NCI-H2029 (cell line): ENCODE results near the gene NSF.
A peak's percentile ranks its signal among the peaks of the same experiment; 100 is the strongest.
"Not testable (repeated sequence)": the region's sequence is repeated elsewhere in the genome, so short reads cannot be mapped to it uniquely, and the experiment has no call there.

Experiments used
- DNase-seq: peaks from one replicate; lab custom pipeline; 2025; lab: John Stamatoyannopoulos, UW

NSF gene

DNA sequence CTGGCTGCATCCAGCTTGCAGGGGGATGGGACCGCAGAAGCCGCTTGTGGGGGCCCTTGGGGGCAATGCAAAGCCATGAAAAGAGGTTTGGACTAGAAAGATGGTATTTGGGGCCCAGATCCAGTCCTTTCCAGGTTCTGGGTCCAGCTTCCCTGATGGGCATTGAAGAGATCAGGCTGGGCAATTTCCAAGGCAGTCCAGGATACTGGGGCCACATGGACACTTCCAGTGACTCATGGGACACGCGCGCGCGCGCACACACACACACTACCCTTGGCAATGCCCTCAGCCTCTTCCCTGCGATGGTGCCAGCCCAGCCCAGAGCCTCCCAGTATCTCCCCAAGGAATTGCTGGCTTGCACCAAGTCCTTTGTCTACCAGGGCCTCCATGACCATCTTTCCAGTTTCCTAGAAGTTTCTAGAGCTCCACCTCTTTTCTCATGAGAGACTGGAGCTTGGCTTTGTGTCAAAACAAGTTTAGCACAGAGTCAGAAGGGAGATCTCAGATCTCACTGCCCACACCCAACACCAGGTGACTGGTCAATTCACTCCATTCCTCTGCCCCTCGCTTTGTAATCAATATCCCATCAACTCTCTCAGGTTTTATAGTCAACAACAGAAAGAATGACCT is 183.8 kb downstream of the NSF start:
- DNase-seq, result no peak

DNA sequence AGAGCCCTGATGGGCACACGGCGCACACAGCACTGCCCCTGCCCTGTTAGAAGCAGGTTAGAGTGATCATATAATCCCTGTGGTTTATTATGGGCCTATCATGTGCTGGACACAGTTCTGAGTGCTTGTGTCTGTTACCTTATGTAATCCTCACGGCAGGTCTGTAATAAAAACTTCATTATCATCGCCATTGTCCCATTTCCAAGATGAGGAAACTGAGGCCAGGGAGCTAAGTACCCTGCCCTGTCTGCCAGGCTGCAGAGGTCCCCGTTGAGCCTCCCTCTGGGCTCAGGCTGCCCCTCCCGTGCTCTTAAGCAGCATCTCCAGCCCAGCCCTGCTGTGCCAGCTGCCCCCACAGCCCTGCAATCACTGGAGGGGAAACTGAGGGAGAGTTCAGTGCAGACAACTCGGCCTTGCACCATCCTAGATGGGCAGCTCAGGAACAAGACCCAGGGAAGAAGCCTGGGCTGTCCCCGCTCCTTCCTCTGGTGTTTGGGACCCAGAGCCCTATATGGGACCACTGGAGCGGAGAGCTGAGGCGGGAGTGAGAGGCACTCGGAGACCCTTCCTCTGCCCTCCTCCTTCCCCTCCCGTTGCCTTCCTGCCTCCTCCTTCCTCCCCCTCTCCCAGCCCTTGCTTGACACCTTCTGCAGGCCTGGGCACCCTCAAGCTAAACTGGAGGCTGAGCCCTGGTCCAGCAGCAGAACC is 186.0 kb downstream of the NSF start:
- DNase-seq, result no peak

DNA sequence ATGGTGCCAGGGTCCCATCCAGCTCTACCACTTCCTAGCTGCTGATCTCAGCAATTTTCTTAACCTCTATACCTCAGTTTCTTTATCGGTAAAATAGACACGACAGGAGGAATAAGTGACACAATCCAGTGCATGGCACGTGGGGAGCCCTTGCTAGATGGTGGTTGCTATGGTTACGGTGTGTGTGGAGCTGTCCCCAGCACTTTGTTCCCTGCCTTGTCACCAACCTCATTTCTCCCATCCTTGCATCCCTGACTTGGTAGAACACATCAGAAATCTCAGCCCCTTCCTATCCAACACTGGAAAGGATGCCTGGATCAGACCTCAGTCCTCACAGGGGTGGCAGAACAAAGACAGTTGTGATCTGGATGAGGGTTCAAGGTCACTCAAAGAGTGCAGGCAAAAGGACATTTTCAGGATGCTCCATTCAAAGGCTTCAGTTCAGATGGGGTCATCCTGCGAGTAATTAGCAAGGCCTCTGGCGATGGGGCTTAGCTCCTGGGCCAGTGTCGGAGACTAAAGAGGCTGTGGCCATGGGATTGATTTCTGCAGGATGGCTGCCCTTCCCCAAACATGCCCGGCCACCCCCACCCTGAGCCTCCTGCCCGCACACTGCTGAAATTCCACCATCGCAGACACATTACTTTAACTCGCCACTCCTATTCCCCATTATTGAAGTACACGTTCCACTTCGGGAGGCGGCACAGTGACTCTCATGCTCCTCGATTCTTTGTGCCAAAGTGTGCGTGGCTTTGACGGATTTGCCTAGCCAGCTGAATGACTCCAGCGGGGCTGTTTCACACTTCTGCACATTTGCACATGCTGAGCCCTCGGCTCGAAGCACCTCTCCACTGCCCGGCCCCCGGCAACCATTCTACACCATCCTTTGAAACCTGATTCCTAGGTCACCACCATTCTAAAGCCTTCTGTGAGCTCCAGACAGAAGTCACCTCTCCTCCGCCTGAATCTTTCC is 187.8 kb downstream of the NSF start:
- DNase-seq, result no peak

DNA sequence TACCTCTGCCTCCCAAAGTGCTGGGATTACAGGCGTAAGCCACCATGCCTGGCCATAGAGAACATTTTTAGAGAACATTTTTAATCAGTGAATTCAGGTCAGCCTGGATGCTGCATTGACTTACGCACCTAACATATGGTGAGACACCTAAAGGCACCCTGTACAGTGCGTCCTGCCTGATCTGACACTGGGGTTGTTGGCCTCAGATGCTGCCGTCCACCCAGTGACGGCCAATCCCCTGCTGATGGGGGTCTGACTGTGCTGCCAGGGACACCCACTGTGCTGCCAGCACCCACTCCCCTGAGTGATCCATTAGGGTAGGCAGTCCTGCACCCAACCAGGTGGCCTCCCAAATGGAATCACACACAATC is 189.5 kb downstream of the NSF start:
- no peak for DNase-seq

- no peak for DNase-seq
These were observed 191.9 kb downstream of the NSF start for GRCh38 chr17:46782250-46782953.

GRCh38 chr17:46783031-46783593 is 192.6 kb downstream of the NSF start:
- peak; percentile 19 for DNase-seq

DNA sequence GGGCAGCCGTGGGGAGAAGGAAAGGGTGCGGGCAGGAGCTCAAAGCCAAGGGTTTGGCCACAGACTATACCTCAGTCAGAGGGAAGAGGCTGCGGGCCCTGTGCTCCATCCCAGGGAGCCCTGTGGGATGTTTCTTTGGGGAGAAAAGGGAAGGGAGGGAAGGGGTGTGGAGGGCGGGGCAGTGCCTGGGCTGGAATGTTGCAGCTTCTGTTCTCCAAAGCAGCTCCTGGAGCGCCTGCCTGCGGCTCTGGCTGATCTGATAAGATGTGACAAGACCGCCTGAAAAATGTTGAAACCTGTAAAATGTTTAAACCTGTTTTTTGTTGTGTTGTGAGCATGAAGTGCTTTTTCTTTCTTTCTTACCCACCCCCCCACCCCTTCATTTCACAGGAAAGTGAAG is 195.2 kb downstream of the NSF start:
- no peak for DNase-seq

DNA sequence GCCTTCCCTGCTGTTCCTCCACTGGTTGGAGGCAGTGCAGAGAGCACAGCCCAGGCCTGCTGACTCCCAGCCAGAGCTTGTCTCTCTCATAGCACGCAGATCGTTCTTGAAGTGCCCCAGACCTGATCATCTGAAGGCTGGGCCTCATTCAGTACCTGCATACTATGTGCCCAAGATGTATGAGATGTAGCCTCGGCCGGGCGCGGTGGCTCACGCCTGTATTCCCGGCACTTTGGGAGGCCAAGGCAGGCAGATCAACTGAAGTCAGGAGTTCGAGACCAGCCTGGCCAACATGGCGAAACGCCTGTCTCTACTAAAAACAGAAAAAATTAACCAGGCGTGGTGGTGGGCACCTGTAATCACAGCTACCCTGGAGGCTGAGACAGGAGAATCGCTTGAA is 197.0 kb downstream of the NSF start:
- no peak for DNase-seq

DNA sequence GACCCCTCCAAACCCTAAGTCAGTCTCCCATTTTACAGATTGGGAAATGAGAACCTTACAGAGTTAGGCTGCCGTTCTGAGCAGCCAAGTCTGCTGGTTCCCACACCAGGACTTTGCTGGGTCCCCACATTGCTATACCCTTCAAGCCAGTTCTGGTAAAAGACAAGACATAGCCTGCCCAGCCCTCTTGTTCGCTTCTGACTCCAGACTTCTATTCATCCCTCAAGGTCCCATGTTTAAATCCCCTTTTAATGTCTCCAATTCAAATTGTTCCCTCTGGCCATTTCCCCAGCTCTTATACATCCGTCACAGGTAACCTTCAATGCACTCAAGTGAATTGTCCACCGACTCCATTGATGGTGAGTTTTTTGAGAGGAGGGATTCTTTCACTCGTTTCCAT is 197.8 kb downstream of the NSF start:
- DNase-seq, result no peak

- DNase-seq, result no peak
These were observed 198.3 kb downstream of the NSF start for GRCh38 chr17:46788796-46789195.

- no peak for DNase-seq
These were observed 199.1 kb downstream of the NSF start for GRCh38 chr17:46789610-46790009.

DNA sequence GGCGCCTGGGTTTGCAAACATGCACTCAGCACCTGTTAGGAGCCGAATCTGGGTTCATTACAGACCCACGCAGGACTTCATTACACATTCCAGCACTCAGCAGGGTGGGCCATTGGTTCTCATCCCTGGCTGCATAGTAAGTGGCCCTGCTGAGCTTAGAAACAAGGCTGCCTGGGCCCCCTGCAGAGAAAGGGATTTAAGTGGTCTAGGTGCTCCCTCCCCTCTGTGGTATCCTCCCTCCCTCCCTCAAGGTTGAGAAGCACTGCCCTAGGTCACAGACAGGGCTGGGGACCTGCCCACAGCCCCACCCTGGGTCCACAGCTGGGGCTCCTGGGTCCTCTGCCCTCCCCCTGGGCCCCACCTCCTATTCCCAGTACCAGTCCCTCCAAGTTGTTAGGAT is 199.7 kb downstream of the NSF start:
- no peak for DNase-seq

GRCh38 chr17:46791531-46791930 is 201.1 kb downstream of the NSF start:
- DNase-seq, result no peak

- no peak for DNase-seq
These were observed 201.6 kb downstream of the NSF start for GRCh38 chr17:46792071-46792470.

DNA sequence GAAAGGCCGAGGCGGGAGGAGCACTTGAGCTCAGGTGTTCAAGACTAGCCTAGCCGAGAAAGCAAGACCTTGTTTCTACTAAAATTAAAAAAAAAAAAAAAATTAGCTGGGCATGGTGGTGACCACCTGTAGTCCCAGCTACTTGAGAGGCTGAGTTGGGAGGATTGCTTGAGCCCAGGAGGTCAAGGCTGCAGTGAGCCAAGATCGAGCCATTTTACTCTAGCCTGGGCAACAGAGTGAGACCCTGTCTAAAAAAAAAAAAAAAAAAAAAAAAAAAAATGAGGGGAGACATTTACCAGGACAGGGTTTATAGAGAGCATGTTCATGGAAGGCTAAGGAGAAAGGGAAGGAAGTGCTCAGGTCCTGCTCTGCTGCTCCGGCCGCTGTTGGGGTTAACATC is 202.6 kb downstream of the NSF start:
- DNase-seq, result not testable (repeated sequence)

DNA sequence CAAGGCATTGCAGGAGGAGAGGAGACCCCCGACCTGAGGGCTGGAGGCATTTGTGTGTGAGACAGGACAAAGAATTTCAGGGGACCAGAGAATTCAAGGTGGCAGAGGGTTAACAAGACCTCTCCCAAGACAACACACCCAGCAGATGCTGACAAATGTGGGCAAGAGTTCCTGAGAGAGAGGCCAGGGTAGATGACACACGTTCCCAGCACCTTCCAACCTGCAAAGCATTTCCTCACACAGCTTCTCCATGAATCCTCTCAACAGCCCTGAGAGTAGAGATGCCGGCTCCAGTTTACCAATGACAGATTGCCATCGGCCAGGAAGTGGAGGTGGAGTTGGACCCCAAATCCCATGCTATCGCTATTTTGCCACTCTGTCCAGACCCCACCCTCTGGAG is 203.1 kb downstream of the NSF start:
- no peak for DNase-seq

DNA sequence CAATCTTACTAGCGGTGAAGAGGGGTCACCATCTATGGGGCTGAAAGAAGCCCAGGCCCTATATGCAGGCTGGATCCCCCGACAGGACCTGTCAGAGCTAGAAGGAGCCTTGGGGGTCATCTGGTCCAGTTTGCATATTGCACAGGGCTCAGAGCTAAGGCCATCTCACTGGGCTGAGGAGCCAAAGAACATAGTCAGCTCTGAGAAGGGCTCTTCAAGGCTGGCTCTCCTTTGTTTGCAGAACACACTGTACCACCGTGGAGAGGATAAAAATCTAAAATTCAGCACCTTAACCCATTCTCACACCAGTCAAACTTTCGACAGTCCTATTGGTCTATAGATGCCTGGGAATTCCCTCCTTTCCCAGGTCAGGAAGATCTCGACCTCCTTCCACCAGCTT is 203.8 kb downstream of the NSF start:
- no peak for DNase-seq

DNA sequence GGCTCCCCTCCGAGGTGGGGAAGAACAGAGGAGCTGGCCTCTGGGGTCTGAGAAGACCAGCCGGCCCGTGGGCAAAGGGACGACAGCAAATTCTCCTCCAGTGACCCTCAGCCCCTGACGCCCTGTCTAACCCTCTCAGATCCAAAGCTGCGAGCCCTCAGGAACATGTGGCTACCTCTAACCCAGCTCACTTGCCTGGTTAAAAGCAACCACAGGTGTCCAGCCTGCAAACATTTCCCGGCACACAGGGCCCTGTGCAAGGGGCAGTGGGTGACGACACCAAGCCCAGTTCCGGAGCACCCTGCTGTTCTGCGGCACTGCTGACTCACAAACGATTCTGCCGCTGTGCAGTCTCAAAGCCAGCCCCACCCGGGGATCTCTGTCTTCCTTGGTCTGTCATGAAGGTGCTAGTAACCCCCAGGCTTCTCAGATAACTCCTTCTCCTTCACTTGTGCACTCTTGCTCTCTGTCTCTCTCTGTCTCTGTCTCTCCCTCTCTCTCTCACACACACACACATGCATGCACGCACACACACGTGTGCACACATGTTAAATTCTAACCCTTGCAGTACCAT is 205.0 kb downstream of the NSF start:
- DNase-seq, result no peak

GRCh38 chr17:46796084-46796483 is 205.6 kb downstream of the NSF start:
- no peak for DNase-seq

DNA sequence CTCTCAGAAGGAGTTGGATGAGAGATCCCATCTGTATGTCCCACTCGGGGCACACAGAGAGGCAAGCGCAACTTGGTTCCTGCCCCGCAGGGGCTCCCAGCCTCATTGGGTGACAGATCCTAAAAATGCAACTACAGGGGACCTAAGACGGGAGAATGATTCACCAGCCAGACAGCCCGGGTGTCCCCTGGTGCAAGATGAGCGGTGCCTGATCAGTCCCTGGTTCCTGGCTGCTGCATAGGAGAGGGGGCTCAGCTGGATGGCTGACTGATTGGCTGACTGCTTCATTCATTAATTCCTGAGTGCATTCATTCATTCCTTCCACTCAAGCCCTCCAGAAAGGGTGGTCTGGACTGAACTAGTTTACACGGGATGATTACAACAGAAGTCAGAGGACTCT is 206.1 kb downstream of the NSF start:
- DNase-seq, result no peak

GRCh38 chr17:46796956-46797530 is 206.6 kb downstream of the NSF start:
- DNase-seq, result no peak
